GM21447 (cell line): ENCODE measurements around the gene MAPK9.
"Not testable (repeated sequence)": the region's sequence is repeated elsewhere in the genome, so short reads cannot be mapped to it uniquely, and the experiment has no call there.

ENCODE experiments used
- ATAC-seq: cut with Tn5 transposase; IDR thresholded peaks from one replicate; pipeline ENCODE4 v1.9.1; 2021; ENCODE audit not compliant: unreplicated experiment

Gene MAPK9

DNA sequence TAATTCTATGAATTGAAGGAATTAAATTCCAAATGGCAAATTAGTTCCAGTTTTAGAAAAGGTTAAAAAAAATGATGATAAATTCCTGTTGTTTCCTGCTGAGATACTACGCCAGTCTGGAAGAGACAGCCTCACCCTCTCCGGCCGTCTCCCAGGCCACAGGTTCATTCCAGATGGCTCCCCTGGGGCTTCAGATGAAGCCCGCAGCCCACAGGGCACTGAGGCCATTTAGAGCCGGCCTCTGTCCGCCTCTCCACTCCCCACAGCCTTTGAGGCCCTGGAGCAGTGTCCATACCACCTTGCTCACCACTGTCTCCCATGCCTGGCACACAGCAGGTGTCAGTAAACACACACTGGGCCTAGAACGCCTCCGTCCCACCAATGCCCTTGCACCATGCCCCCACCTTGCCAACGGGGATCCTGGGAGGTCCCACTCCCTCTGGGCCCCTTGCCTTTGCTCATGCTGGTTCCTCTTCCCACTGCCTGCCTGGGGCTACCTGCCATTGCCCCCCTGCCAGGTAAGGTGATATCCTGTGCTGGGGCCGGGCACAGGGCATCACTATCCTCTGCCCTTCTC, 35.2 kb upstream of the MAPK9 start:
- ATAC-seq, result no peak

DNA sequence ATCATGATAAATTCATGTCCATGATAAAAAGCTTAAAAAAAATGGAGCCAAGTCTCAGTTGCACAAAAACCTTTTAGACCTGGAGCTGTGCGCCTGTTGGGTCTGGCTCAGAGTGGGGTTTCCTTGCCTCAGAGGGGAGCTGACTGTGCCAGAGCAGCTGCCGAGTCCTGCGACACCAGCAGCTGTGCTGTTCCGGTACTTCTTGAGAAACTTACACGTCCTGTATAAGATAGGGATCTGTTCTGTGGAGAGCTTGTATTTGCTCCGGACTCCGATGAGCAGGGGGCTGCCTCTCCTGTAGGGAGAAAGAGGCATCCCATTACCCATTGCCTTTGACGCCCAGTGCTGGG, 32.7 kb upstream of the MAPK9 start:
- ATAC-seq, result no peak

DNA sequence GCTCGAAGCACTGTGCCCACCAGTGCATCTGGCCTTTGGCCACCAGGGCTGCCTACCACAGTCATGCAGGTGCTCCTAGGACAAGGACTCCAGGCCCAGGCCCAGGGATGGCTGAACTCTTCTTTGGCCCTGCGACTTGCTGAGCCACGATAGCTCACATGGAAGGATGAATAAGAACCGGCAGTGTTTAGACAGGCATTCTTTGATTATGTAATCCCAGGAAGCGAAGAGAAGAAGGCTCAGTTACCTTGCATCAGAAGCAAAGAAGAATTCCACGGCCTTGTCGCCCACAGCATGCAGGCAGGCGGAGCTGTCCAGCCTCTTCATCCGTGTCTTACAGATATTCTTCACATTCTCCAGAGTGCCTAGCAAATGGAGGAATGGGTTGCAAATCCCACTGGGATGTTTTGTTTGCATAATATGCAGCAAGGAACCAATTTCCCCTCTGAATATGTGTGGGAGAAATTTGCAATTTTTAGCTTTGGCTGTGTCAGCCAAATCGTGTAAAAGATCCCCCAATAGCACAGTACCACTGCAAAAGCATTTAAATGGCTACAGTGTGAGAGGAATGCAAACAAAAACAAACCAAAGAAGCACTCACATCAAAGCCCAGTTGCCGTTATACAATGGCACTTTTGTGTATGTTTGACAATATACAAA, 32.2 kb upstream of the MAPK9 start:
- ATAC-seq, result no peak

DNA sequence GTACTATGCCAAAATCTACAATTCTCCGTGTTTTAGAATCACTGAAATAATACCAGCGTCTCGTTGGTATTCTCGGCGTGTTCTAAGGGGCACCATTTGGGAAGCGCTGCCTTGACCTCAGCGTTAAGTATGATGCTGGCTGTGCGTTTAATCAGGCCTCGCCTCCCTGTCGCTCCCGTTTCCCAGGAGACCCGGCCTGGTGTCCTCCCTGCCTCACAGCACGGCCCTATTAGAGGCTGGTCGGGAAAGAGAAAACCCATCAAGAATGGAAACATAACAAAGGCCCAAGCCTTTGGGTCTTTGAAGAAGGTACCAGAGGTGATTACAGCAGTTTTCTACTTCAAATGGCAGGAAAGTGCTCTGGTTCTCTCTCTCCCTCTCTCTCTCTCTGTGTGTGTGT, 31.3 kb upstream of the MAPK9 start:
- ATAC-seq, result no peak

DNA sequence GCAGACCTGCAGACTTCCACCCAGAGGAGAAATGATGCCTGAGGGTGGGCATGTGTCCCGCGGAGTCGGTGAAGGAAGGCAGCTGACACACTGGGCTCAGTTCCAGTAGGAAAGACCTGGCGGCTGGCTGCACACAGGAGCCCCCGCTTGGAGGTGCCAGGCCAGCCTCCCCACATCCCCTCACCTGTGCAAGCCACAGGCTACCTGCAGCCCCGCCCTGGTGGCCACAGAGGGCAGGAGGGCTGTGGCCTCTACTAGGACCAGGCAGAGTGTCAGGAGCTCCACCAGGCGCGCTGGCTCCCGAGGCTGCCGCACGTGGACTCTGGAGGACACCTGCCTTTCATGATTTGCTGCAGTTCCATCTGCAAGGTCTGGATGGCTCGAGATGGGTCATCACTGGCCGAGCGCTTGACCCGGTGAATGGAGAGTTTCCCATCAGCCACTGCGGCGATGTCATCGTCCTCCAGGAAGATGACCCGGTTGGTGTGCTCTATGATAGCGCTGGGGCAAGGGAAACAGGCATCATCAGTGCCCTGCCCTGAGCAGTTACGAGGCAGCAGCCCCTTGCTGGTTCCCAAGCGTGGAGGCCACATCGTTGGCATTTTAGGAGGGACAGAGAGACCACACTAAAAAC, 26.7 kb upstream of the MAPK9 start:
- ATAC-seq, result no peak

DNA sequence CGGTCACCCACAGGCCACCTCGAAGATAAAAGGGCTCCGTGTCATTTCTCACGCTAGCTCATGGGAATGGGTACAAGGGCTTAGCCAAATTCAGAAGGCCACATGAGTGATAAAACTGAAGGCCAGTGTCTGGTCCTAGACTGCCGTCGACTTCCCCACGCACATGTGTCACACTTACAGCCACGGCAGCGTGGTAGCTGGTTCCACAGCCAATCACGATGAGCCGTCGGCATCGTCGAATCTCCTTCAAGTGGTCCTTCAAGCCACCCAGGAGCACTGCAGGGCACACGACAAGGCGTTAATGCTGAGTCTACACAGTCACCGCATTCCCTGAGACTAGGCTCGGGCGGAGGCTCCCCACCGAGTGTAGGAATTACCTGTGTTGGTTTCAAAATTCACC, 24.7 kb upstream of the MAPK9 start:
- ATAC-seq, result no peak

DNA sequence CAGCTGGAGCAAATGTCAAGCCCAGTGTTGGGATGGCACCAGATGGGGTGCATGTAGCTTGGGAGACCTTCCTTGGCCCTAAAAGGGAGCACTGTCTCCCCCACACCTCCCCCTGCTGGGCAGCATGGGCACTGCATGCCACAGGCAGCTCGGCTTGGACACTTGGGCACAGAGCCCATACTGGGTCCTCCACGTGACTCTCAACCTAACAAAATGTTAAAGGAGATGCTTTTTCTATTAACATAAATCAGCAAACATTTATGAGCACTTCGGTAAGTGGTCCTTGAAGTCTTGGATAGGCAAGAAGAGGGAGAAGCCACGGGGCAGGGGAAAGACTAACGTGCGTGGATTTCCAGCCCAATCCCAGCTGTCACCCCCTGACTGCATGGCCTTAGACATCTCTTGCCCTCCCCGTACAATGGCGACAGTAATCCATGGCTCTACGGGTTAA, 23.9 kb upstream of the MAPK9 start:
- ATAC-seq, result peak; percentile 74

DNA sequence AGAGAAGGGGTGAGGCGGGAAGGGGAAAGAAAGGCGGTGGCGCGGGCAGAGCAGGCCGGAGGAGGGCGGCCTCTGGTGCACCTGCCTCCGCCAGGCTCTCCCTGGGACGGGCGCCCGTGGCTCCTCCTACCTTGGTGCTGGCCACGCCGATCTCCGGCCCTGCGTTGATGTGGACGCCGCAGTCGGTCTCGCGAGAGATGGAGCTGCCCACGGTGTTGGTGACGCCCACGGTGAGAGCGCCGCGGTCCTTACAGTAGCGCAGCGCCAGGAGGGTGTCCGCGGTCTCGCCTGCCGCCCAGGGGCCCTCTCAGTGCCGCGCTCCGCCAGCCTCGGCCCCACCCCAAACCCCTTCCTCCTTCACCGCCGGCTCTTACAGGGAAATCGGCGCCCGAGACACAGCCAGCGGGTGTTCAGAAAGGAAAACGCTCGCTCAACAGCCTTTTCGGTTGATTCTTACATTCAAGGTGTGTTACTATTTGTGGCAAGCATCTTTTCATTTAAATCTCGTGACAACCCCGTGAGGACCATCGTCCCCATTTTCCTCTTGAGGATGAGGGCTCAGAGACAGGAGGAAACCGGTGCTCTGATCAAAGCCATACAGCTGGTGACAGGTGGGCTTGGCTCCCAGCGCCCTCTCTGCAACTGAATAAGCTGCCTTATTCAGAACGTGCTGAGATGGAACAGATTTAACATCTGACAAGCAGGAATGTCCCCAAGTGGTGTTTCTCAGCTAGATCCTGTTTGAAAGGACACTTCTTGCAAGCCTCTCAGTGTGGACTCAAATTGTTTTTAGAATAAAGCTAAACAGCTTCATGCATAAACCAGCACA, 22.0 kb upstream of the MAPK9 start:
- ATAC-seq, result no peak

DNA sequence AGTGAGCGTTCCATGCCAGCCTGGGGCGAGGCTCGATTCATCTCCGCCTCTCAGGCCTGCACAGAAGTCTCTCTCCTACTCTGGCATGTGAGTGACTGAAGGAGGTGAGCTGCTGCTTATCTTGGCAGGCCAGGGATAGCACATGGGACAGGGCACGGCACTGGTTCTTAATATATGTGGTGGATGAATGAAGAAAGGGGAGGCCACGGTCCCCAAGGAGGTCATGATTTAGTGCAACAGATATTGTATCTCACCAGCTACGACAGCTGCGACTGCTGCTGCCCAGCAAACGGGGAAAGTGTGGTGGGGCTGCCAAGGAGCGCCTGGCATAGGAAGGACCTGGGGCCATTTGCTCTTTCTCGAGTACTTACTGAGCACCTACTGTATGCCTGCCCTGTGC, 19.3 kb upstream of the MAPK9 start:
- no peak for ATAC-seq

DNA sequence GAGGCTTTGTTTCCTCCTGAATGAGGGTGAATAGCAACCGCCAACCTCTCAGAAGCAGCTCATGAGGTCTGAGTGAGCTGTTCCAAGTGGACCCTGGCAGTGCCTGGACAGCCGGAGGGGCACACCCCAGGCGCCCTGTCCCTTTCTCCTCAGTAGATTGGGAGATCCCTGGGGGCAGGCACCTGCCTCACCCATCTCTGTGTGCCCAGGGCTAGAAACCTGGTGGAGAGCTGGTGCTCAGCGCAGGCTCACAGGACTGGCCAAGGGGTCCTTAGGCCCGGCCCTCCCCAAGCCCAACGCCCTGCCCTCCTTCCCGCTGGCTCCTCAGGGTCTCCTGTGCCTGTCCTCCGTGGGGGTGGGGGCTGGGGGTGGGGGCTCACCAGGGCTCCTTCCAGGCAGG, 14.9 kb upstream of the MAPK9 start:
- ATAC-seq, result no peak

DNA sequence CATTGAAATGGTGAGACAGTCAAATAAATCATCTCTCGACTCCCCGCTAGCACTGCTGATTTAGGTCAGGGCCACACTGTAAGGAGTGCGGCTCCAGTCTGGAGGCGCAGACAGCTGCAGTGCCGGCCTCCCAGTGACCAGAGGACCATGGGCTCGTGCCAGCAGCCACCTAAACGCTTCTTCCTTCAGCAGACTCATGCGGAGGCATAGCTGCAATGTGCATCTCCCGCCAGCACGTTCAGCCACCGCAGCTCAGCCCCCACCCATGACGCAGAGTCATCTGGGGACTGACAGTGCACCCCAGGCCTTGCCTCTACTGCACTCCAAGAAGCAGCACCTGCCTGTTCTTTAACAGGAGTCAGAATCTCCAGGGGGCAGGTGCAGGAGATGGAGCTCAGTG, 13.6 kb upstream of the MAPK9 start:
- ATAC-seq, result no peak

DNA sequence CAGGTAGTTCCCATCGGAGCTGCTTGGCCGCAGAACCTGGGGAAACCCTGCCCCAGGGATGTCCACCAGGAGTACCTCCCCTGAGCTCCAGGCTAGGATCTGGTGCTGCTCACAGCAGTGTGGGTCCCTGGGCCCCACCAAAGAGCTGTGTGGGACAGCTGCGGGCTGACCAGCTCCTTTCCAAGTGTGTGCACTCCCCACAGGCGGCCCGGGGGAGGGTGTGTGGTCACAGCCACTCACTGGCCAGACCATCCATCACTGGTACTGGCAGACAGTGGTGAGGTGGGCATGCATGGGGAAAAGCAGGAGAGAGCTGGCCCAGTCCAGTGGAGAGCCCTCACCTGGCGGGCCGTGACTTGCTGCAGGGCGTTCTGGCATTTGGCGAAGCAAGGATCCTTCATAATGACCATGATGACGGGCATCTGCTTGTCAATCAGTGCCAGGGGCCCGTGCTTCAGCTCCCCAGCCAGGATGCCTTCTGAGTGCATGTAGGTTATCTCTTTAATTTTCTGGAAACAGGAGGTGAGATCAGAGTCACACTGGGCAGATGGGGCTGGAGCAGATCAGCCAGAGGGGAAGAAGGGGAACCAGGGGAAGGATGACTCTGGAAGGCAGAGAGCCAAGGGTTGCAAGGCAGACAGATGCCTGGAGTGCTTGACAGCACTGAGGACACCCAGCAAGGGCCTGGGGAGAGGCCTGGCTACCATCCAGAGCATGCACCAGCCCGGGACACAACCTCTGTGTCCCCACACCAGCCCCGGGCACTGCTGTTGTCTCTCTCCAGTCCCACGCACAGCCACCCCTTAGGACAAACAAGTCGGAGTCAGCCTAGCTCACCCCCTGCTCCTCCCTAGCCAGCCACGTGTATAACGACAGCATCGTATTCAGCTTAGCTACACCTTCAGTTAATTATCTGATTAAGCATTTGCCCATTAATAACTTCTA, 12.8 kb upstream of the MAPK9 start:
- no peak for ATAC-seq

DNA sequence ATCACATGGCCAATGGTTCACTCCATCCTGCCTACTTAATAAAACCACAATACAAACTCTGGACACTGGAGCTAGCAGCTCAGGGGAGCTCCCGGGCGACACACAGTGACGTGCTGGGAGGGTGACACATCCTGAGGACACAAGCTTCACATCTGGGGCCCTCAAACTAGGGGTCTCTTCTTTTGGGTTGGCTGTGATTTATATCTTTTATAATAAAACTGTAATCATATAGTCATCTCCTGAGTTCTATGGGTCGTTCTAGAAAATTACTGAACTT, 12.1 kb upstream of the MAPK9 start:
- no peak for ATAC-seq

DNA sequence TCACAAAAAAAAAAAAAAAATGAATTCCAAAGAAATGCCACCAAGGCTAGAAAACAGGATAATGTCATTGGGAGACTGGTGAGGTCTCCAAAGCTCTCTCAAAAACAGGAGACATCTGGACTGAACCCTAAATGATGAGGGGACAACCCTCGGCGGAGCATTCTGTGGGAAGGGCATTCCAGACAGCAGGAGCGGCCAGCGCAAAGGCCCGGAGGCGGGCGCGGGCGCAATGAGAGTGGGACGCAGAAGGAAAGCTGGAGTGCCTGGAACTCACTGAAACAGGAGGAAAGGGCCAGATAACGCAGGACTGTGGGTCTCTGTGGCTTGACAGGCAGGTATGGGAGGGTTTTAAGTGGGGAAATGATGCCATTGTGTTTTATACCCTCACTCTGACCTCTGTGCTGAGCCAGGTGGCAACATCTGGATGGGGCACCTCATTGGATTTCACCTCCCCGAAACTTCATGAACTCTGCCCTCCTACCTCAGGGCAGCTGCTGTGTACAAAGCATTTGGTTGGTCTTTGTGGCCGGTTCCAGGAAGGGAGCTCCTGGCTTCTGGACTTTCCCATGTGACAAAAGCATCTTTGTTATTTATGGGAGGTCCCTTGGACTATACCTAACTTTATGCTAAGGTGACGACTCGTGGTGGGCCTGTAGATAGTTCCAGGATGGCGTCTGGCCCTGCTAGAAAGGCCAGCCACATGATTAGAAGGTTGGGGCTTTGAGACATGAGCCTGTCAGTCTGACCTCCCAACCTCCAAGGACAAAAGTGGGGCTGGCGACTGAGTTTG, 11.5 kb upstream of the MAPK9 start:
- ATAC-seq, result no peak

DNA sequence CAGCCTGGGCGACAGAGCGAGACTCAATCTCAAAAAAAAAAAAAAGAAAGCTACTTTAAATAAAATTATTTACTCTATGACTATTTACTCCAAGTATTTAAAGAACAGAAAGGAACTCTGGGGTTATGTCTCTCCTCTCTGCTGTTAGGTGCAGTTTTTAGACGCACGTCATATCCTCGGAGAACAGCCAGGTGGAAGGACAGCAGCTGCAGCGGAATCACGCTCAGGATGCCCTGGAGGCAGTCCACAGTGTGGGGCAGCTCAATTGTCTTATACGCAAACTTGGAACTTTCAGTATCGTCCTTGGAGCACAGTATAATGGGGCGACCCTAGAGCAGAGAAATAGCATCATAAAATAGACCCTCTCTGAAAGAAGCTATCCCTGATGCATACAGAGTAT, 10.4 kb upstream of the MAPK9 start:
- ATAC-seq, result no peak

DNA sequence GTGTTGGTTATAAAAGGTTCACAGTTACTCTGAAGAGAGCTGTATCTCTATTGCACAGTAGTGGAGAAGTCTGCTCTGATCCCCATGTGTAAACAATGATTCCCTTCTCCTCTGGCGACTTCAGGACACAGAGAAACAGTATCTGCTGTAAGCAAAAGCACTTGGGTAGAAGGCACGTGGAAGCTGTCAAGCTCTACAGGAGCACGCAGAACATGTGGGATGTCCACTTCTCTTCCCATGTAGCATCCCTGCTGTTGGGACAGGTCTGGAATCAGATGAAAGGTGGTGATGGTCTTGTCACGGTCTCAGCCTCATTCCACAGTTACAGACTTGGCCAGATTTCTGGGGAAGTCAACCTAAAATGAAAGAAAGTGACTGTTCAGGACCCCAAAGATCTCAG, 9.4 kb upstream of the MAPK9 start:
- no peak for ATAC-seq

DNA sequence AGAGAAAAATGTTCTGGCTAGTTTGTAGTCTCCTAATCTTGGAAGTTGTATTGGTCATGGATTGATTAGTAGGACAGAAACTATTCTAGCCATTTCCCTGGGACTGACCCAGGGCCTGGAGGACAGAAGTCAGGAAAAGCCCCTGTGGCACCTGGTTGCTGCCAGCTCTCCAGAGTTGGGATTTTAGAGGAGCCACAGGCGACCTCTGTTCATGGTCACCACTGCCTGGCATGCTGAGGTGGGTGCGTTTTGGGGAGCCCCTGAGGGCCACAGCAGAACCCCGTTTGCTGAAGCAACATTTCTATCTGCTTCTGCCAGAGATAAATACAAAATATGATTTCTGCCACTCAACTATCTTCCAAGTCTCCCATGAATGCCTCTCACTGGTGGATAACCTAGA, 7.6 kb upstream of the MAPK9 start:
- ATAC-seq, result no peak

DNA sequence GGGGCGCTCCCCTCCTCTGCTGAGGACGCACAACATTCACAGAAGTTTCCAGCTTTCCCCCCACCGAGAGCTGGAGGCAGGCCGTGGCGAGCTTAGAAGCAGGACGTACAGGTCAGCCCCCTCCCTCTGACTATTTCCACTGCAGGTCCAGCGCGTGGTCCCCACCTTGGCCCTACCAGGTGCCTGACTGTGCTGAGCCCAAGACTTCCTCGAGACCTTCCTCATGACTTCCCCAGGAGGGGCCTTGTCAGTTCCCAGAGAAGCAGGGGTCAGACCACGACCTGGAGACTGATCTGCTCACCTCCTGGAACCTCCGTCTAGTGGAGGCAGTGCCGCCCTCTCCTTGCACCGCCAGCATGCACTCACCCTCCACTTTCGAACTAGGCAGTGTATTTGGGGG, 7.1 kb upstream of the MAPK9 start:
- ATAC-seq, result not testable (repeated sequence)

DNA sequence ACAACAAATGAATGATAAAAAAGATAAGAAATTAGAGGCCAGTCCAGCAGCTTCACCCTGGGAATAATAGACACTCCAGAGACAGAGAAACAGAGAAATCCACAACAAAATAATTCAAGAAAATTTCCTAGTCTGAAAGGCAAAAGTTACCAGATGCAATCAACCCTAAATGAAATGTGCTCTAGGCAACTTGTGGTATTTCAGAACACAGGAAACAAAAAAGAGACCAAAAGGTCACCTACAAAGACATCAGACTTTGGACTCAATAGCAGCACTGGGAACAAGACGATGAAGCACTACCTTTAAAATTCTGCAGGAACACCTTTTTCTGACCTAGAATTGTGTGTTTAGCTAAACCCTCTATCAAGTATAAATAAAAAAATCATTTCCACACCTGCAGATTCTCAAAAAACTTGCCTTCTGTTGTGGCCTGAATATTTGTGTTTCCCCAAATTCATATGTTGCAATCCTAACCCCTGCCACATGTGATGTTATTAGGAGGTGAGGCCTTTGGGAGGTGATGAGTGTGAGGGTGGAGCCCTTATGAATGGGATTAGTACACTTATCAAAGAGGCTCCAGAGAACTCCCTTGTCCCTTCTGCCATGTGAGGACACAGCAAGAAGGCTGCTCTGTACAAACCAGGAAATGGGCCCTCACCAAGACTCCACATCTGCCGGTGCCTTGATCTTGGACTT, 5.9 kb upstream of the MAPK9 start:
- no peak for ATAC-seq

DNA sequence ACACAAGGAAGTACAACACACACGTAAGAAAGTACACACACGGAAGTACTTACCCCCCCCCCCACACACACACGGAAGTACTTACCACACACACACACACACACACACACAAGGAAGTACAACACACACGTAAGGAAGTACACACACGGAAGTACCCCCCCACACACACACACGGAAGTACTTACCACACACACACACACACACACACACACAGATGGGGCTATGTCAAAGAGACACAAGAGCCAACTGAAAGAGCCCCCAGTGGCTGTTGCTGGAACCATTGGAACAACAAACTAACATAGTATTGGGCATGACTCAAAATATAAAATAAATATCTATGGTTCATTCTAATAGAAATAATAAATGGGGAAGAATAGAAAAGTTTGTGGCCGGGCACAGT, 4.9 kb upstream of the MAPK9 start:
- ATAC-seq, result no peak
